Ectodermal cell (in vitro differentiated cells): ENCODE measurements around the gene SMIM13.
"Not testable (repeated sequence)": the region's sequence is repeated elsewhere in the genome, so short reads cannot be mapped to it uniquely, and the experiment has no call there.

Experiments used
- H3K27ac ChIP-seq: 2 replicates; pipeline ENCODE4 v1.7.0; 2013; ENCODE audit warnings: mild to moderate bottlenecking, low read depth, low read length; ENCODE audit not compliant: insufficient read depth, poor library complexity, severe bottlenecking
- H3K27me3 ChIP-seq: 2 replicates; pipeline ENCODE4 v1.7.0; 2013; ENCODE audit warnings: mild to moderate bottlenecking, low read length; ENCODE audit not compliant: insufficient read depth, control insufficient read depth, poor library complexity, severe bottlenecking
- H3K36me3 ChIP-seq: one replicate; pipeline ENCODE4 v1.7.0; 2013; ENCODE audit warnings: low read length; ENCODE audit not compliant: control insufficient read depth, insufficient read depth
- H3K4me1 ChIP-seq: one replicate; pipeline ENCODE4 v1.7.0; 2013; ENCODE audit warnings: low read length; ENCODE audit not compliant: control insufficient read depth, insufficient read depth
- H3K4me3 ChIP-seq: 2 replicates; pipeline ENCODE4 v1.7.0; 2013; ENCODE audit warnings: low read depth, low read length, control low read depth; ENCODE audit not compliant: insufficient read depth
- H3K9me3 ChIP-seq: 2 replicates; pipeline ENCODE4 v1.7.0; 2013; ENCODE audit warnings: mild to moderate bottlenecking, low read length, moderate library complexity; ENCODE audit not compliant: control insufficient read depth
- WGBS, 2 experiments: methylation state at CpG; one replicate each; pipeline ENCODE4 v1.1.7; 2013; ENCODE audit warnings: missing lambda C conversion rate in 2 of 2; 5-methylcytosine and 5-hydroxymethylcytosine counted together

SMIM13 gene

DNA sequence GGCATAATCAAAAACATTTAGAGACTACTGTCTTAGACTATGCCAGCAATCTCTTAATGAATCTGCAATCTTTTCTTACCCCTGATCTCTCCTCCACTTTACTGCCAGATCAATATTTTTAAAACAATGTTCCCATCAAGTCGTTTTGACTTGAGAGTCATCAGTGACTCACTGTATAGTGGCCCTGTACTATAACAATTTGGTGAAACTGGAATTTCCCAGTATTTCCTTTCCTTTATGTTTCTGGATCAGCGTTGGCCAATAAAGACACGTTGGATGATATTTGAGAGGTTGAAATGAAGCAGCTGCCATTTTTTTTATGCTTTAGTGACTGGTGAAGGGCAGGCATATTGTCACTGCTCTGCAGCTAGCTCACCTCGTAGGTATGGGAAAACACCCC, 10.1 kb upstream of the SMIM13 start:
- Histone ChIP-seq H3K9me3 (no peaks in the 10 kb centered on the region), H3K4me3 (no peak overlapping the region), H3K4me1 (no peaks in the 10 kb centered on the region), H3K27ac (no peak overlapping the region), H3K27me3 (no peaks in the 10 kb centered on the region), H3K36me3 (no peaks in the 10 kb centered on the region)
- 94% methylated on average over 4 of the region's 4 CpGs for WGBS, 2 experiments

DNA sequence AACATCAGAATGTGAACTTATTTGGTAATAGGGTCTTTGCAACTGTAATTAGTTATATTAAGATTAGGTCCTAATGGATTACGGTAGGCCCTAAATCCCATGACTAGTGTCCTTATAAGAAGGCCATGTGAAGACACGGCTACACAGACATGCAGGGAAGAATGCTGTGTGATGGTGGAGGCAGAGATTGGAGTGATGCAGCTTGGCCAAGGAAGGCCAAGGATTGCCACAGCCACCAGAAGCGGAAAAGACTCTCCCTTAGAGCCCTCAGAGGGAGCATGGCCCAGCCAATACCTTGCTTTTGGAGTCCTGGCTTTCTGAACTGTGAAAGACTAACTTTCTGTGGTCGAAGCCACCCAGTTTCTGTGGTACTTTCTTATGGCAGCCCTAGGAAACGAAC, 9.7 kb upstream of the SMIM13 start:
- no peaks in the 10 kb centered on the region for H3K27me3 ChIP-seq
- no peaks in the 10 kb centered on the region for H3K36me3 ChIP-seq
- no peak overlapping the region for H3K27ac ChIP-seq
- no peak overlapping the region for H3K4me3 ChIP-seq
- 92 to 95% methylated on average over 5 of the region's 5 CpGs for WGBS, 2 experiments
- H3K4me1 ChIP-seq = no peaks in the 10 kb centered on the region
- no peaks in the 10 kb centered on the region for H3K9me3 ChIP-seq

DNA sequence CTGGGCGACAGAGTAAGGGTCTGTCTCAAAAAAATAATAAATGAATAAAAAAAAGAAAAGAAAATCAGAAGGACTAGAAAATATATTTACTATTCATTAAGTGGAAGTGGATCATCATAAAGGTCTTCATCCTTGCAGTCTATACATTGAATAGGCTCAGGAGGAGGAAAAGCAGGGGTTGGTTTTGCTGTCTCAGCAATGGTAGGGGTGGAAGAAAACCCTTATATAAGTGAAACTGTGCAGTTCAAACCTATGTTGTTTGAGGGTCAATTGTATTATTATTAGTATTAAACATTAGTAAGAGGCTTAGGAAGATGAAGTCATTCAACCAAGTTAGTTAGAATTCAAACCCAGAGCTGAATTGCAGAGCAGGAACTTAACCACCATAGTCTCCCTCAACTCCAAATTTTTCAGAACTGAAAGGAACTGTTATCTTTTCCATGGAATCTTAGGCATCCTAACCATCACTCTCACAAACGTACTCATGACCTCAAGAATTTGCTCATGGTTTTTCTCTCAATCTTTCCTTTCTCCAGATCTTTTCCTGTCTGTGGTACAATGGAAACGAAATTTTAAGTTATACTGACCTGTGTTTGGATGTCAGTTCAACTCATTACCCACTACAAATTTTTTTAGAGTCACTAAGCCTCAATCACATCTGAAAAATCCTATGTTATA, 7.7 kb upstream of the SMIM13 start:
- WGBS, 2 experiments = 65 to 79% methylated on average over 2 to 3 of the region's 3 CpGs
- H3K36me3 ChIP-seq = no peaks in the 10 kb centered on the region
- H3K4me3 ChIP-seq = no peak overlapping the region
- H3K27ac ChIP-seq = no peak overlapping the region
- H3K9me3 ChIP-seq = no peaks in the 10 kb centered on the region
- no peaks in the 10 kb centered on the region for H3K27me3 ChIP-seq
- H3K4me1 ChIP-seq = no peaks in the 10 kb centered on the region

DNA sequence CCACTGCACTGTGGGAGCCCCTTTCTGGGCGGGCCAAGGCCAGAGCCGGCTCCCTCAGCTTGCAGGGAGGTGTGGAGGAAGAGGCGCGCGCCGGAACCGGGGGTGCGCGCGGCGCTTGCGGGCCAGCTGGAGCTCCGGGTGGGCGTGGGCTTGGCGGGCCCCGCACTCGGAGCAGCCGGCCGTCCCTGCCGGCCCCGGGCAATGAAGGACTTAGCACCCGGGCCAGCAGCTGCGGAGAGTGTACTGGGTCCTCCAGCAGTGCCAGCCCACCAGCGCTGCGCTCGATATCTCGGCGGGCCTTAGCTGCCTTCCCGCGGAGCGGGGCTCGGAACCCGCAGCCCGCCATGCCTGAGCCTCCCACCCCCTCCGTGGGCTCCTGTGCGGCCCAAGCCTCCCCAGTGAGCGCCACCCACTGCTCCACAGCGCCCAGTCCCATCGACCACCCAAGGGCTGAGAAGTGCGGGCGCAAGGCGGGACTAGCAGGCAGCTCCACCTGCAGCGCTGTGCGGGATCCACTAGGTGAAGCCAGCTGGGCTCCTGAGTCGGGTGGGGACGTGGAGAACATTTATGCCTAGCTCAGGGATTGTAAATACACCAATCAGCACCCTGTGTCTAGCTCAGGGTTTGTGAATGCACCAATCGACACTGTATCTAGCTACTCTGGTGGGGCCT, 6.4 kb upstream of the SMIM13 start:
- not testable (repeated sequence) for H3K27ac ChIP-seq, H3K4me1 ChIP-seq, H3K36me3 ChIP-seq, H3K9me3 ChIP-seq, H3K27me3 ChIP-seq, H3K4me3 ChIP-seq
- 94% methylated on average over 47 of the region's 47 CpGs for WGBS, 2 experiments

DNA sequence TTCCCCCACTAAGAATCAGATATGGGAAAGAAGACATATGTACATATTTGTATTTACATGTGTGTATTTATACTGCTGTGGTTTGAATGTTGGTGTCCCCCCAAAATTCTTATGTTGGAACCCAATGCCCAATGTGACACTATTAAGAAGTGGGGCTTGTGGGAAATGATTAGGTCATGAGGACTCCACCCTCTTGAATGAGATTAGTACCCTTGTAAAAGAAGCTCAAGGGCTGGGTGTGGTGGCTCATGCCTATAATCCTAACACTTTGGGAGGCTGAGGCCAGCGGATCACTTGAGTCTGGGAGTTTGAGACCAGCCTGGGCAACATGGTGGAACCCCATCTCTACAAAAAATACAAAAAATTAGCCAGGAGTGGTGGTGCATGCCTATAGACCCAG, 3.9 kb upstream of the SMIM13 start:
- Histone ChIP-seq H3K9me3 (no peaks in the 10 kb centered on the region), H3K4me1 (no peaks in the 10 kb centered on the region), H3K27ac (no peak overlapping the region), H3K27me3 (peaks cover 11% of the 10 kb centered on the region), H3K36me3 (no peaks in the 10 kb centered on the region), H3K4me3 (no peak overlapping the region)
- 91 to 95% methylated on average over 1 of the region's 1 CpG for WGBS, 2 experiments

DNA sequence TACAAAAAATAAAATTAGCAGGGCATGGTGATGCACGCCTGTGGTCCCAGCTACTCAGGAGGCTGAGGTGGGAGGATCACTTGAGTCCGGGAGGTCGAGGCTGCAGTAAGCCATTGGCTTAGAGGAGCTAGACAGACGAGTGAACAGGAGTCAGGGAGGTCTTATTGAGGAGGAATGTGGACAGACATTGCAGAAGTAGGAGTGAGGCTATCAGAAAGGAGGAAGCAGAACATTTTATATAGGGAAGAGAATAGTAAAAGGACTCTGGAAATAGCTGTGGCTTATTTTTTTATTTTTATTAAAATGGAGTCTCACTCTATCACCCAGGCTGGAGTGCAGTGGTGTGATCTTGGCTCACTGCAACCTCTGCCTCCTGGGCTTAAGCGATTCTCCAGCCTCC, 2.5 kb upstream of the SMIM13 start:
- H3K9me3 ChIP-seq, H3K36me3 ChIP-seq, H3K27ac ChIP-seq, H3K4me3 ChIP-seq, H3K4me1 ChIP-seq: not testable (repeated sequence)
- WGBS, 2 experiments = 90 to 92% methylated on average over 5 of the region's 5 CpGs
- peaks cover 11% of the 10 kb centered on the region for H3K27me3 ChIP-seq

DNA sequence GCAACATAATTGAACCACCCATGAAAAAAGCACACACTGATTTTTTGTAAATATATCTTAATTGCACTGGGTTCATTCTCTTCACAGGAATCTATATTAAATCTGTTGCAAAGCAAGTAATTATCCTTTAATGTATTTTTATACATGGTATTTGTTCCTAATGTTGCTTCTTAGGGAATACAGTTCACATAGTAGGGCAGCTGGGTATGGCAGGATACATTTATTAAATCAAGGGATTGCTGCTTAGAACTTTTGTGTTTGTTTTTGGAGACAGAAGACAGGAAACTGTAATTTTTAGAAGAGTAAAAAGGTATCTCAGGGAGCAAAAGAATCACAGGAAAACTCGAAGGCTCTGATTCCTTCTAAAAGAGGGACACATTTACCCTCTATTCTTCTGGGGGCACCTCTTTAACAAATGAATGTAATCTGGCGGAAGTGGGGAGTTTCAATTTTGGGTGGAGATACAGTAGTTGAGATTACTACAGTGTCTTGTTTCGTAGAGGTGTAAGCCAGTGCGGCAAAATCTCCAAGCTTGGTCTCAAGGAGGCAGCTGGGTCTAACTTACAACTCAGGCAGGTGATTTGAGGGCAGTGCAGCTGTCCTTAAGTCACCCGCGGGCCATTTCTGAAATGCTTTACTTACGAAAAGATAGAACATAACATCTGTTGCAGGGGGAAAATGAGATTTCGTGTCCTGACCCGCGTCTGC, 812 bp upstream of the SMIM13 start:
- no peaks in the 10 kb centered on the region for H3K9me3 ChIP-seq
- H3K36me3 ChIP-seq = no peaks in the 10 kb centered on the region
- H3K4me3 ChIP-seq = peak overlapping the region; percentile 82
- peaks cover 9% of the 10 kb centered on the region for H3K4me1 ChIP-seq
- 9 to 13% methylated on average over 10 of the region's 10 CpGs for WGBS, 2 experiments
- H3K27ac ChIP-seq = no peak overlapping the region
- H3K27me3 ChIP-seq = peaks cover 11% of the 10 kb centered on the region

DNA sequence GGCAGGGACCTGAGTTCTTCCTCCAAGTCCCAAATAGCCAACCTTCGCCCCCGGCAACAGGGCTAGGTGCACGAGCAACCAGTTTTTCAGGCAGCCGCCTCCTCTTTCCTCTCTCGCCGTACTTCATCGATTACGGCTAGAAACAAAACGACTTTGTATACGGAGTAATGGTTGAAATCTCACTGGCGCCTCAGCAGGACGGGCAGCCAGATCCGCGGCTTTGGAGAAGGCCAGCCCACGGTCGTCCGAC, 333 bp upstream of the SMIM13 start:
- H3K4me1 ChIP-seq = peaks cover 9% of the 10 kb centered on the region
- no peaks in the 10 kb centered on the region for H3K36me3 ChIP-seq
- no peak overlapping the region for H3K27ac ChIP-seq
- 1% methylated on average over 17 of the region's 17 CpGs for WGBS, 2 experiments
- peak overlapping the region; percentile 82 for H3K4me3 ChIP-seq
- H3K27me3 ChIP-seq = peaks cover 11% of the 10 kb centered on the region
- H3K9me3 ChIP-seq = no peaks in the 10 kb centered on the region

DNA sequence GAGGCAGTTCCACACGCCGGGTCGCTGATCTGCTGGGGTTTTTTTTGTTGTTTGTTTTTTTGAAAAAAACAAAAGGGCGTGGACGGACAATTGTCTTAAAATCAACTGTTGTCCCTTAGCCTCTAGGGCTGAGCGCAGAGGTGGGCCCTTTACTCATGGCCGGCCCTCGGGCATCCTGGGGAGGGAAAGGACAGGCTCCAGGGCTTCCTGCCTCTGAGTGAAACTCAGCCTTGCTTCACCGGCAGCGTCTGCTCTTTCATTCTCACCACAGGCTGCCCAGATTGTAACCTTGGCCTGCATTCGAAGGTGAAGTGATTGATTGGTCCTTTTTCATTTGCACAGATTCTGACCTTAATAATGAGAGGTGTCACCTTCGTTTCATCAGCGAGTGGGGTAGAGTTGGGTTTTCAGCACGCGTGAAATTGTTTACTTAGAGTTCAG, 797 bp downstream of the SMIM13 start:
- H3K27ac ChIP-seq = peak overlapping the region; percentile 36
- H3K4me1 ChIP-seq = peaks cover 9% of the 10 kb centered on the region
- no peaks in the 10 kb centered on the region for H3K9me3 ChIP-seq
- no peaks in the 10 kb centered on the region for H3K36me3 ChIP-seq
- peak overlapping the region; percentile 82 for H3K4me3 ChIP-seq
- peaks cover 11% of the 10 kb centered on the region for H3K27me3 ChIP-seq
- 0 to 1% methylated on average over 15 of the region's 15 CpGs for WGBS, 2 experiments

DNA sequence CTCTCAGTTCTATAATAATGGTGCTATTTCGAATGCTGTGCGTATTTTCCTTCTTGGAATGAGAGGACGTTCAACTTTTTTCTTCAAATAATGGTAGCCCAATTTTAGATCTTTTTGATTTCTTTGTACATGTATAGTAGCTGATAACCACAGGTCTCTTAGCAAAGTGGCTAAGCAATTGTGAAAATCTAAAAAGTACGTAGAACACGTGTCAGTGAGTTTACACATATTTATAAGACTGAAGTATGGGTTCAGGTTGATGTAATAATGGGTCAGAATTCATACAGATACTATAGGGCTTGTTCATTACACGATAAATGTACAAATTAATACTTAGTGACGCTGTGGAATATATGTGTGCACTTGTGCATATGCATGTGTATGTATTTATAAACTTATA, 1.3 kb downstream of the SMIM13 start:
- peak overlapping the region; percentile 82 for H3K4me3 ChIP-seq
- 49 to 55% methylated on average over 6 to 7 of the region's 7 CpGs for WGBS, 2 experiments
- no peak overlapping the region for H3K27ac ChIP-seq

More for the DNA sequence above, 1.3 kb downstream of the SMIM13 start:
- Histone ChIP-seq H3K36me3 (no peaks in the 10 kb centered on the region), H3K4me1 (peaks cover 9% of the 10 kb centered on the region), H3K9me3 (no peaks in the 10 kb centered on the region), H3K27me3 (peaks cover 11% of the 10 kb centered on the region)
